Fibroblast of the conjunctiva (primary cell): ENCODE results near the gene CYB561D1.

Experiments
- DNase-seq: peaks from one replicate; pipeline ENCODE4 v3.0.0-alpha.2; 2010; ENCODE audit warnings: low read depth

The CYB561D1 gene

DNA sequence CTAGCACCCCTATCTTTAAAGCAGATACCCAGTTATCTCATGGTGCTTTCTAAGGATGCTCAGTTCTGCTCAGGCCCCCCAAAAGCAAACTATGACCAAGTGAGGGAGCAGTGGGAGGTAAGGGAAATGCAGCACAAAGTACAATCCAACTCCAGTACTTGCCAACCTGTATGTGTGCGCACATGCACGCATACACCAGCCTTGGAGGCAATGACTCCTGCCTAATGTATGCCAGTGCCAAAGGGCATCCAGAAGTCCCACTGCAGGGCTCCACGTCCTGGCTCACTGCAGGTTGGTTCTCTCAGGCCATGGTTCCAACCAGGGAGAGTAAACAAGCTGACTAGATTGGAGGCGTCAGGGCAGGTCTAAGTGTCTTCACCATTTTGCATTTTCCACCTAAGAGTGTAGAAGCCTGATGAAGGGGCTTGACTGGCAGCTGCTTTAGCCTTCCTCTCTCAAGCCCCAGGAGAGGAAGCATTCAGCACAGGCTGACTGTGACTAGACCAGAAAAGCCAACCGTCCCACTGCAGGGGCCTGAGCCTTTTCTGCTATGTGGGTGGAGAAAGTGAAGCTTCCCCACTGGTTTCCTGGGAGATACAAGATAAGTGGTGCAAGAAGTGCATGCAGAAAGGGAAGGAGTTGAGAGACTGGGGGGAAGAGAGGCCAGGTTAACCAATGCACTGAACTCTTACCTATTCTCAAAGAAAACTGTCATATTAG, 7.9 kb downstream of the CYB561D1 start:
- no peak for DNase-seq

- DNase-seq = no peak
Measured at GRCh38 chr1:109502364-109502851, 8.5 kb downstream of the CYB561D1 start.

DNA sequence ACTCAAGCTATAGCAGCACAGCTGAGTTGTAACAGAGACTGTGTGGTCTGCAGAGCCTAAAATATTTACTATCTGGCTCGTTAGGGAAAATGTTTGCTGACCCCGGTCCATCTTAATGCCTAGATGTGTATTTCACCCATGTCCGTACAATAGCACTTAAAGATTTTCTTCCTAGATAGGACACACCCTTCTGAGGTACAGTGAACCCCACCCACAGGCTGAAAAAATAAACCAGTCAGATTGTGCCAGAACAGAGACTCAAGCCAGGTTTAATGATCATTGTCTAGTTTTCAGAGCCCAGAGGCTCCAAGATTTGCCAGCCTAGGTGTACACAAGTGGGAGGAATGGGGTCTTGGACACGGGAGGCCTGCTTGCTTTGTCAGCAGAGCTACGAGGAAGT, 10.0 kb downstream of the CYB561D1 start:
- no peak for DNase-seq

DNA sequence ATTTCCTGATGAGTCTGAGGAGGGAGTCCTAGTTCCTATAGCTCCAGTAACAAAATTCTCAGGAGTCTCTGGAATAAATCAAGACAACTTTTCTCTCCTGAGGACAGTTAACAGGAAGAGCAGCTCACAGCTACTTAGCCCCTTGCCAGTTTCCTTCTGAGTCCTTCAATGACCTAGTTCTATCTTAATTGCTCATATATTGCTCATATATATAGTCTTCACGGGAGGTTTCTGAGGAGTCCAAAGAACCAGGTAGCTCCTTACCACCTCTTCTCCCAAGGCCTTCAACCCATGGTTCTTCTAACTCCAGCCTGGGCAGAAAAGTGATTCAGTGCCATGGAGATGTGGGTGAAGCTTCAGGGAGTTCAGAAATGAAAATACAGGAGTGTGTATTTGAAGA, 11.1 kb downstream of the CYB561D1 start:
- DNase-seq = no peak

DNA sequence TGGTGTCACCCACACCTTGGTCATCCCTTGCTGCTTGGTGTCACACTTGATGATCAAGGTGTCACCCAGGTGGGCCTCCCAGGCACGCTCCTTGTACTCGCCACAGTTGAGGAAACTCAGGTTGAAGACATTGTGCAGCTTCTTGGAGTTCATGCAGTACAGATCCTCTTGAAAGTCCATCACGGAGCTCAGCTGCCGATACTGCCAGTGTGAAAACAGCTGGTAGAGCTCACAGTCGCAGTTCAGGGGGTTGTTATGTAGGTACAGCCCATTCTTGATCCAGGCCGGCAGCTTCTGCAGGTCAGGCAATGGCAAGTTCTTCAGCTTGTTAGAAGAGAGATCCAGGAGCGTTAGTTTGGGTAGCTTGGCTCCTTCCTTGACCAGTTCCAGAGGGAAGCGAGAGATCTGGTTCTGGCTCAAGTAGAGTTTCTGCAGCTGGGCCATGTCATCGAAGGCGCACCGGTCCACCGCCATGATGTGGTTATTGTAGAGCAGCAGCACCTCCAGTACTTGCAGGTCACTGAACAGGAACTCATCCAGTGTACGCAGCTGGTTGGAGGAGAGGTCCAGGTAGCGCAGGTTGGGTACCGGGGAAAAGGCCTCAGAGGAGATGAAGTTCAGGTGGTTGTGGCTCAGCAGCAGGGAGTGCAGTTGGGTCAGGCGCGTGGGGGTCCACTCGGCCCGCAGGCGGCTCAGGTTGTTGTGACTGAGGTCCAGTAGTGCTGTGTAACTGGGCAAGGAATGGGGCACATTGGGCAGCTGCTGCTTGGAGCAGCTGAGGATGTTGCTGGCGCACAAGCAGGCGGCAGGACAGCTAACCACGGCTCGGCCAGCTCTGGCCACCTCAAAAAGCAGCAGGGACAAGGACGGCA, 14.3 kb downstream of the CYB561D1 start:
- no peak for DNase-seq

DNA sequence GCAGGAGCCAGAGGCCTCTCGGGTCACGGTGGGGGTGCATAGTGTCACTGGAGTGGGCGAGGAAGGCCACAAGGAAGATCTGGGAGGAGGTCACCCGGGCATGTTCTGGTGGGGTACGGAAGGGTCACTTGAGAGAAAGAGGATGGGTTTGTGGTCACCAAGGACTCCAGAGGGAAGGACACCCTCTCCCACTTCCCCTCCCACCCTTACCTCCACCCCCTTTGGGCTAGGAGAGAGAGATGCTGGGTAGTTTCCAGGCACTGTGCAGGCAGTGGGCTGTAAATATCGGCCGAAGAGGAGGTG, 14.9 kb downstream of the CYB561D1 start:
- DNase-seq = no peak

GRCh38 chr1:109509176-109510134, 15.6 kb downstream of the CYB561D1 start, which contains the start of gene AMIGO1:
TSS of gene AMIGO1 (minus strand) at chr1:109509727. CDS start at chr1:109508912, 815 bp downstream.
- no peak for DNase-seq

GRCh38 chr1:109513110-109513710, 19.3 kb downstream of the CYB561D1 start:
- DNase-seq = no peak

GRCh38 chr1:109514846-109515245, 21.0 kb downstream of the CYB561D1 start:
- no peak for DNase-seq

DNA sequence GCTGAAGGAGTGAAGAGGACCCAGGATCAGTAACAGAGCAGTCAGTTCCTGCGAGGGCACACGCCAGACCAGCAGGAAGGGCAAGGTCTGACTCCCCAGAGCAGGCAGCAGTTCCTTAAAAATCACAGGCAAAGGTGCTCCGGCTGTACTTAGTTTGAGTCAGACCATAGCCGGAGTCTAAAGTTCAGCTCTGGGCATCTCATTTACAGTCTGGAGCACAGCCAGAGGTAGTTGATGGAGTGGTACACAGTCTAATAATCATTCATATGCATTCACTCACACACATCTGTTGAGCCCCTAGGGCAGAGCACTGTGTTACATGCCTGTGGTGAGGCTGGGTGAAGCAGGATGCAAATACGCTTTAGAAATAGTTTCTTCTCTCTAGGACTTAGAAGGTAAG, 23.0 kb downstream of the CYB561D1 start:
- DNase-seq = no peak

DNA sequence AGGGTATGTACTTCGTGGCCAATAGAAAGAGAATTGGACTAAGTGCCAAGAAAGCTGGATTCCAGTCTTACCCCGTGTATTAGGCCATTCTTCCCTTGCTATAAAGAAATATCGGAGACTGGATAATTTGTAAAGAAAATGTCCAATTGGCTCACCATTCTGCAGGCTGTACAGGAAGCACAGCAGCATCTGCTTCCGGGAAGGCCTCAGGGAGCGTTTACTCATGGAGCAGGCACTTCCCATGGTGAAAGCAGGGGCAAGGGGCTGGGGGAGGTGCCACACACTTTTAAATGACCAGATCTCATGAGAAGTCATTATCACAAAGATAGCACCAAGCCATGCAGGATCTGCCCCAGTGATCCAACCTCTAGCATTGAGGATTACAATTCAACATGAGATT, 23.4 kb downstream of the CYB561D1 start:
- DNase-seq = no peak

GRCh38 chr1:109521002-109521951, 27.4 kb downstream of the CYB561D1 start:
- DNase-seq = no peak

DNA sequence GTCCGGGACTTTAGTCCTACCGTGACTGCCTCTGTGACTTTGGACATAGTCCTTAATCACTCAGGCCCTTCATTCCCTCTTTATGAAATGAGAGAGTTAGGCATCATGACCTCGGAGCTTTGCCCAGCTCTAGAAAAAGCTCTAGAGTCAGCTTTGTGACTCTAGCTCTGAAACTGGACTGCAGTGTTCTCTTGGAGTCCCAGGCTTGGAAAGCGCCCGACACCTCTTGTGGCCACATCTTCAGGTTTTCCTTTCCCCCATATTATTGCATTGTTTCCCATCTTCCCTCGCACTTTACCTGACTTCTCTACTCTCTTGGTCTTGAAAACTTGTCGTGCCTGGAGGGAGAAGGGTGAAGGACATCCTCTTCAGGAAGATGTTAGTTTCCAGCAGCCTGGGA, 28.1 kb downstream of the CYB561D1 start:
- DNase-seq = no peak

DNA sequence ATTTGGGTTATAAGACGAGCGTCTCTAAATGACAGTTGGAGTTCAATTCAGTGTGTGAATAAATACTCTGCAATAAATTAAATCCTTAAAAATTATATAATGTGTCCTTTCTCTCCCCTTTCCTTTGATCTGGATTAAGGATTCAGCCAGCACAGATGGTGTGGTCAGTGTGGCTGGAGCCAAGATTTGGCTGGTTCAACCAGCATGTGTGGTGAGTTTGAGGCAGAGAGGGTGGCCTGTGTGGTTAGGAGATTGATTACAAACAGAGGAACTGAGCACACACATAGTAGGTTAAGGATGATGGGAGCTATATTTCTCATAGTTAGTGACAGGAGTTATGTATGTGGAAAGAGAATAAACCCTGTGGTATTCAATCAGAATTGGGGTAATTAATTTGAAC, 29.8 kb downstream of the CYB561D1 start:
- no peak for DNase-seq

DNA sequence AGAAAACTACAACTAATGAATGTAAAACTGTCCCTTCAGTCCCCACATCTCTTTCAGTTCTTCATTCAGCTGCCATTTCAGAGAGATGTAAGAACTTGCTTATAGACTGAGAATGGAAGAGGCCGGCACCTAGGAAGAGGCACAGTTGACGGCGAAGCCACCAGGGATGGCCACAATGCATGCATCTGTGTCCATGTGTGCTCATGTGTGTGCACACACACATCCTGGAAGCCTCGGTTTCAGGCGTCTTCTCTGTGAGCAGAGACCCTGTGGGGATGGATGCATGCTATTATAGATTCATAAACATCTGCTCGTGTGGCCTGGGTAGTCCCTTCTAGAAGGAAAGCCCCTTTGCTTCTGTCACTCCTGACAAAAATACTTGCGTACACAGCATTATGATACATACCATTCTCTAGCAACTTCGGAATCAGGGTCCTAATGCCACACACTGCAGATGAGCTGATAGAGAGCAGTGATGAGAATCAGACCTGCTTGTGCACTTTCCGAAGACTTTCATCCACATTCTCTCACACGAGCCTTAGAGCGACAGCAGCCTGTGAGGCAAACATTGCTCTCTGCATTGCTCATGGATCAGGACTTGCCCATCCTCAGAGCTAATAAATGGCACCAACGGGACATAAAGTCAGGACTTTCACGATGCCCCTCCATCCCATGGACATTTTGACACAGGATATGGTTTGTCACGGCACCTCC, 33.4 kb downstream of the CYB561D1 start:
- DNase-seq = no peak

DNA sequence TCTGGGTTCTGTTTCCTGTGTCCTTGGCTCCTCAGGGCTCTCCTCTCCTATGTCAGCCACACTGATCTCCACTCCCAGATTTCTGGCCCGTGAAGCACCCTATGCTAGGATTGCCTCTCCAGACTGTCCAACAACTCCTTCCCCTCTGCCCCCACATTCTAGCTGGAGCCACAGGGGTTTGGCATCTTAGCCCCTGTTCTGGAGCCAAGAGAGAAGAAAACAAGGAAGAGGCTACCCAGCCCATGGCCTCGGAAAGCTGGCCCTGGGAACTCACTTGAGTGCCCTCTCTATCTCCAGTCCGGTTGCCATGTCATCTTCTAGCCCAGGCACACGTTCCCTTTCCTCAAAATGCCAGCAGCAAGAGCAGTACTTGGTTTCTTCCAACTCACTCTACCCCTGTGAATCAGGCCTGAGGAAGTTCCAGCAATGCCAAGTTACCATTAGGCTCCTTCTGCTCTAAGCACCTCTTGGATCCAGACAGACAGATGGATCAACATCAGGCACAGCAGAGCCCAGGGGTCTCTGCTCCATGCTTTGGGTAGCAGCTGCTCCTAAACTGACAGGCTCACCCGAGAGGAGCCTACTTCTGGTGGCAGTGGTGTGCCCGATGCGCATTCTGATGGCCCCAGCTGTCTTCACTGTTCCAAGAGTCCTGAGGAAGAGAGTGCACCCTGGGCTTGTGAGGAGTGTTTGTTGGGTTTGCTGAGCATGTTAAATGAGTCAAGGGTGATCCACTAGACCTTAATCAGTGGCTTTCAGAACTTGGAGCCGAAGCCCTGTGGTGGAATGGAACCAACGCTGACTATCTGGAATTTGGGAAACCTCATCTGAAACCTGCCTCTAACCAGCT, 34.2 kb downstream of the CYB561D1 start:
- no peak for DNase-seq

GRCh38 chr1:109528712-109529111, 34.8 kb downstream of the CYB561D1 start:
- no peak for DNase-seq

DNA sequence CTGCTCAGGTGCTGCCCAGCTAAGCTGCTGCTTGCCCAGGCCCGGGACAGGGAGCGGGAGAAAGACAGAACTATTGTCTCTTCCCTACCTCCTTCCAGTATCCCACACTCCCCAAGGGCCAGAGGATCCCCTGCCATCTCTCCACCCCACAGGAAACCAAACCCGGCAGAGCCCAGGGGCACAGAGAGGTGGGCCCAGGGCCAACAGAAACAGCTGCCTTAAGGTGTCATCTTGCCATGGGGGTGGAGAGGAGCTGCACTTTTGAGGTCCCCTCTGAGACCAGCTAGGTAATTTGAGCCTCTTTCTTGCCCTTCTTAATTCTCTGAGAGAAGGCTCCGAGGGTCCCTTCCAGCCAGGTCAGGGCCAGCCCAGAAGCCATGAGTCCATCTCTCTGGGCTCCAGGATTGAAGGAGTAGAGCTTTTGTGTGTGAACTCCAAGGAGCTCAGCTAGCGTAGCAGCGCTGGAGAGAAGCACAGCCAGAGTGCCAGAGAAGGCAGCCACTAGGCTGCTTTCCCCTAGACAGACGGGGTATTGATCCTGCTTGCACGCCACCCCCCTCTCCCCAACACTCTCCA, 36.1 kb downstream of the CYB561D1 start:
- DNase-seq = no peak
